Dermis microvascular lymphatic vessel endothelial cell (primary cell): ENCODE results near the gene SFI1. TPM values are rescaled to one million over a fixed set of nuclear protein-coding genes. Genes with fewer than 3 reads are reported as not detected.
A peak's percentile ranks its signal among the peaks of the same experiment; 100 is the strongest.
"Not testable (repeated sequence)": the region's sequence is repeated elsewhere in the genome, so short reads cannot be mapped to it uniquely, and the experiment has no call there.

Experiments
- DNase-seq, 2 donors: peaks; one replicate each; pipeline versions ENCODE4 v3.0.0 to v3.0.0-alpha.2; 2010; ENCODE audit warnings: low read depth in 2 of 2
- total RNA-seq: library from RNA; depleted of rRNA; stranded (reverse); fragments of >200 nt; gene quantifications from 2 replicates; pipeline ENCODE4 v1.2.1, GENCODE V29; 2014

Gene SFI1
- total RNA-seq, 1 donor from 2014 or later: 12.3 TPM

DNA sequence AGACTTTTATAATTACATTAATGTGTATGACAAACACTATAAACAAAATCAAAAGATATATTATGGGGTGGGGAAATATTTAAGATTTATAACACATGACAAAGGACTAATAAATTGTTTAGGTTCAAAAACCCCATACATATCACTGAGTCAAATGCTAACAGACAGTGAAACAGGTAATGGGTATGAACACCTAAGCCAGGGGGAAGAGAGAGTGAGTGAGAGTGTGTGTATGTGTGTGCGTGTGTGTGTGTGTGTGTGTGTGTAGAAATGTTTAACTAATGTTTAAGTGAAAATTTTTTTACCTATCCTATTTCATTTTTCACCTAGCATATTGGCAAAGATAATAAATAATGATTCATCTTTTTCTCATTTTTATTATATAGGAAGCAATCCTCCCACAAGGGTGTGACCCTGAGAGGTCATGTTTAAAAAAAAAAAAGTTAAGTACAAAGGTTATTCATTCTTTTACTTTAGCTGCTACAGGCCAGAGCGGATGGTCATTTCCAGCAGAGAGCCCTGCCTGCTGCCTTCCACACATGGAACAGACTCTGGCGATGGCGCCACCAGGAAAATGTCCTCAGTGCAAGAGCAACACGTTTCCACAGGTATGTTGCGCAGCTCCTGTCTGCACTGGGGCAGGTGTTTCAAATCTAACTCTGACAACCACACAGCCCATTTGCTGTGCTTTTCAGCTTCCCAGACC, 92.8 kb downstream of the SFI1 start:
- no peak for DNase-seq

DNA sequence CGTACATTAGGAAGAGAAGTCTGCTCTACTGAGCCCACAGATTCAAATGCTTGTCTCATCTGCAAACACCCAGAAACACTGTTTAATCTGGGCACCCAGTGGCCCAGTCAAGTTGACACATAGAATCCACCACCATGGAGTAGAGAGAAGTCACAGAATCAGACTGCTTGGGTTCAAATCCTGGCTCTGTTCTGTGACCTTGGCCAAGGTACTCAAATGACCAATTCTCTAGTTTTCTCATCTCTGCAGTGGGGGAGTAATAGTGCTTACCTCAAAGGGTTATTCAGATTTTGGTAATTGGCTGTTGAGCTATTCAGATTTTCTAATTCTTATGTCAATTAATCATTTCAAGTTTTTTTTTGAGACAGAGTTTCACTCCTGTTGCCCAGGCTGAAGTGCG, 93.8 kb downstream of the SFI1 start:
- DNase-seq: not testable (repeated sequence)

DNA sequence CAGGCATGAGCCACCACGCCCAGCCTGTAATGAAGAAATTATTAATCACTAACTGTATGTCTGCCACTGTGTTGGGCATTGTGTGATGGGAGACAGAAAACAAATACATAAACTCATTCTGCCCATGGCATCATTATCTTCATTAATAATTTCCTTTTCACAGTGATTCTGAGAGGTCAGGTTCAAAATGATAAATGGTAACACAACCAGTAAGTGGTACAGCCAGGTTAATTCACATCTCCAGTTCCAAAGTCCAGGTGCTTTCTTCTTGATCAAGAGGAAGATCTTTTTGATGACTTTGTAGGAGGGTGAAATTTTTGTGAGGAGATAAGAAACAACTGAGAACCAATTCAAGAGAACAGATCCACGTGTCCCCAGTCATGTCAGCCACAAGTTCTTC, 98.9 kb downstream of the SFI1 start:
- DNase-seq: no peak

DNA sequence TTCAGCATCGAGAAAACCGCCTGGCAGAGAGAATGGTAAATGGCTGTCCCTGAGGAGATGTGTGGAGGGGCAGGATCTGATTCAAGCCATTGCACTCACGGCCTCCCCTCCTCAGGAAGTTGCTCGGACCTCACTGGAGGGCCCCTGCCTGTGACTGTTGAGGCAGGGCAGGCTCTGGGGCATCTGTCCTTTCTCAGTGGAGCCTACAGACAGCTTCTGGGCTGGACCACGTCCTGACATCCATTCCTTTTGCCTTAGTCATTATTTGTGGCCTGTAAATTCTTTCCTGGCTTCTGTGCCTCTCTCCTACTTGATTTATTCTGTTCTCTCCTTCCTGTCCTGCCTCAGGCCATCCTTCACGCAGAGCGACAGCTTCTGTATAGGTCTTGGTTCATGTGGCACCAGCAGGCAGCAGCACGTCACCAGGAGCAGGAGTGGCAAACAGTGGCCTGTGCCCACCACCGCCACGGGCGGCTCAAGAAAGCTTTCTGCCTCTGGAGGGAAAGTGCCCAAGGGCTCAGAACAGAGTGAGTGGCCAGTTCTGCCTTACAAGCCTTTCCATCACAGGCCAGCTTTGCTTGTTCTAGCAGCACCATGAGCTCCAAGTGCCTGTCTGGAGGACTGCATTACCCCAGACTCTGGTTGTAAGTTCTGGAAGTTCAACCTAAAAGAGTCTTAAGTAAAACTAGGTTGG, 106.1 kb downstream of the SFI1 start:
- peak in 1 of 2 donors; percentile 53 for DNase-seq

DNA sequence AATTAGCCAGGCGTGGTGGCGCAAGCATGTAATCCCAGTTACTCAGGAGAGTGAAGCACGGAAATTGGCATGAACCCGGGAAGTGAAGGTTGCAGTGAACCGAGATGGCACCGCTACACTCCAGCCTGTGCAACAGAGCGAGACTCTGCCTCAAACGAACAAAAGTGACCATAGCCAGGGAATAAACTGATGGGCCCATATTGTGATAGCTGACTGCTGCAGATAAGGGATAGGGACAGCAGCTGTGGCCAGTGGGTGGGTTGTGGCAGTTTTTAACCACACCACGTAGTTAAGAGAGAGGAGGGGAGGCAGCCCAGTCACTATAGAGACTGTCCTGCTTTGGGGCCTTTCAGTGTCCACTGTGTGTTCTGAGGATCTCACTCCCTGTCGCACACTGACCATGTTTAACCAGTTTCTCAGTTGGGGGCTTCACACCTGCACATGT, 106.8 kb downstream of the SFI1 start:
- DNase-seq: no peak

DNA sequence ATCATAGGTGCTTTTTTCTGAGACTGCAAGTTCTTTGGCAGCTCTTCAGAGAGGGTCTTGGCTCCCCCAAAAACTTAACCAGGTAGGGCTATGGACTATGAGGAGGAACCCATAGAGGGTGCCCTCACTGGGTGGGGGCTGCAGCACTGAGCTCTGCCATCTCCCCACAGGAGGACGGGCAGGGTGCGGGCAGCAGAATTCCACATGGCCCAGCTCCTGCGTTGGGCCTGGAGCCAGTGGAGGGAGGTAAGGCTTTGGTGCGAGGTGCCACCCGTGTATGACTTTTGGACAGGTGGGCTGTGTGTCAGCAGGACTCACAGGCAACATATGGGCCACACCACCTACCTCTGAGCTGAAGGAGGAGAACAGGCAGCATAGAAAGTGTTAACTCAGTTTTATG, 107.2 kb downstream of the SFI1 start:
- DNase-seq: no peak

DNA sequence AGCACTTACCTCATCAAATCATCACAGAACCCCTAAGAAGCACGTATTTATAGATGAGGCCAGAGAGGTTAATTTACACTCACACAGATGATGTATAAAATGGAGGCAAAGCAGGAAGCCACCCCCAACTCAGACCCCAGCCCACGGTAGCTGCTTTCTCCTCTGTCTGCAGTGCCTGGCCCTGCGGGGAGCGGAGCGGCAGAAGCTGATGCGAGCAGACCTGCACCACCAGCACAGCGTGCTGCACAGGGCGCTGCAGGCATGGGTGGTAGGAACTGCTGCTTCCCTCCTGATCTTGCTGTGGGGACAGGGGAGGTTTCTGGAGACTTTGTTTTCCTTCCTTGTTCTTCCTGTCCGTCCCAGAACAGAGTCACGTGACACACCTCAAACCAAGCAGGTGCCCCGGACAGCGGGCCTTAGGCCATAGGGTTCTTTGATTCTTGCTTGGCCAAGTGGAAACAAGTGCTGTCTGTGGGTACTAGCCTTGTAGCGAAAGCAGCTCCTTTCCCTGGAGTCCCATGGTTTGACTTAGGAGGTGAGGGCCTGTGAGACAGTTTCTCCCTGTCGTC, 107.9 kb downstream of the SFI1 start:
- no peak for DNase-seq

DNA sequence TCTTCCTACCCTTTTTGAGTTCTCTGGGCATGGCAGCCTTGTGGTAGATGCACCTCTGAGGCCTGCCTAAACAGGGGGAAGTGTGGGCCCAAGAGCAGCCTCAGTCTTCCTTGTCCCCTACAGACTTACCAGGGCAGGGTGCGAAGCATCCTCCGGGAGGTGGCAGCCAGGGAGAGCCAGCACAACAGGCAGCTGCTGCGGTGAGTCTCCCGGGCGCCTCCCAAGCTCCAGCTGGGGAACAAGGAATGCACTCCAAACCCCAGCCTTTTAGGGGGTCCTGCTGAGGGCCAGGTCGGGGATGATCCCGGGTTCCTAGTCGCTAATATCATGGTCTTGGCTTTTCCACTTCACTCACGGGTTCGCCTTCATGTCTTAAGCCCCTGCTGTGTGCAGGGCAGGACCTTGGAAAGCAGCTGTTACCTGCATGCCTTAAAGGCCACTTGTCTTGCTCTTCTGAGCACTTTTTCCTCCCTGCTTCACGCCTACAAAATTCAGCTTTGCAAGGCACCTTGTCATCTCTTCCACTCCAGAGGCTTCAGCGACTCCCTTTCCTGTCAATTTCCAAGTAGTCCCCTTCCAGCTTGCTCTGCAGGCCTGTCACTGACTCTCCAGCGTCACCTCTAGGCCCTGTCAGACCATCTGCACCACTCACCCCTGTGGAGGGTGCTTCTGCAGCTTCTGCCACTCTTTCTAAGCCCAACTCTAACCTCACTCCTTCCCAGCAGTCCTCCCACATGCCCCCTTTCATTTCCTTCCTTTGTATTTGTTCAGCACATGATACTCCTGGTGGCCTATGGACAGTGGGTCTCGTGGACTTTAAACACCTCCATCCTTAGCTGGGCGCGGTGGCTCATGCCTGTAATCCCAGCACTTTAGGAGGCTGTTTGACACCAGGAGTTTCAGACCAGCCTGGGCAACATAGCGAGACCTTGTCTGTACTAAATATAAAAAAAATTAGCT, 108.7 kb downstream of the SFI1 start:
- no peak for DNase-seq

DNA sequence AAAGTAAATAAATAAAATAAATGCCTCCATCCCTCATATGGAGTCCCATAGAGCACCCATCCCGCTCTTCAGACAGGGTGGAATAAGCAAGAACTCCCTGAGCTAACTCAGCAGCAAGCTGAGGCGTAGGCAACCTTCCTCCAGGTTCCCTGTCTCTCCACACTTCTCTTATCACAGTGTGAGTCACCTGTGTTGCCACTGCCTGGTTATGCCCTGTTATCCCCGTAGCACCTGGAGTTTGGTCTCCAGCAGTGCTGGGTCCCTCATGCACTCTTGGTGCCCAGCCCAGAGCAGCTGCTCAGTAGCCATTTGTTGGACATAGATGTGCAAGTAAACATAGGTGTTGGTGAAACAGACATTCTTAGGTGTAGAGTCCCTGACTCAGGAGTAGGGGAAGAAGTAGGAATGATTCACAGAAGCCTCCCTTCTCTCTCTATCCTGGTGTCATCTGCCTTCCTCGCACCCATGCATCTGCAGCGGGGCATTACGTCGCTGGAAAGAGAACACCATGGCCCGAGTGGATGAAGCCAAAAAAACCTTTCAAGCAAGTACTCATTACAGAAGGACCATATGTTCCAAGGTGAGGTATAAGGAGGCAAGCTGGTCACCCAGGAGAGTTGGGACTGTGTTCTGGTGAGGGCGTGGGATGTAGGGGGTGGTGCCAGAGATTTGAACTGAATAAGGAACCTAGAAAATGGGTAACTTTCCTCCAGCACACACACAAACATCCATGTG, 109.7 kb downstream of the SFI1 start:
- DNase-seq: no peak

DNA sequence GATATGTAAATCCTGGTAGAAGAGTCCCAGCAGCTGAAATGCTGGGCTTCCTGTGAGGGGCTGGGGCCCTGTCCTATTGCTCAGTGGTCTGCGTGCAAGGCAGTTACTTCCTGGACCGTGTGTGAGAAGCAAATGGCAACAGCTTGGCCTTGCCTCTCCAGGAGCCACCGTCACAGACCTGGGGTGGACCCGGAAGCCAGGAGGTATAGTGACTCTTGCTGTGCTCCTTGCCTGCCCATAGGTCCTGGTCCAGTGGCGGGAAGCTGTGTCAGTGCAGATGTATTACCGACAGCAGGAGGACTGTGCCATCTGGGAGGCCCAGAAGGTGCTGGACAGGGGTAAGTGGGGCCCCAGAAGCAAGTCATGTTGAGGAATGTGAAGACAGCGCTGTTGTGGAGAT, 111.4 kb downstream of the SFI1 start:
- no peak for DNase-seq

DNA sequence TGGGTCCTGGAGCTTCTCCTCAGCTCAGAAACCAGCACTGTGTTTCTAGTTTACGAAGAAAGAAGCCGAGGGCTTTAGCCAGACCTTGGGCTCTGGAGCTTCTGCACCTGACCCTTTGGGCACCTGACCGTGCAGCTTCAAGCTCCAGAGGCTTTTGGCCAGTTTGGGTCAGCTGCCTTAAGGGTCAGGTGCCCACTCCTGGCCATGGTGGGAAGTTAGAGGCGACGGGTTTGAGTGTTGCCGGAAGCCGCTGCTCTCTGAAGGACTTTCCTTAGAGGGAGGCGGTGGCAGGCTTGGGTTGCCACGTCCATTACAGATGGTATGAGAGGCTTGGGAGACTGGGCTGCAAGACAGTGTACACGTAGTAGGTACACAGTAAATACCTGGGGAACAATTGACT, 113.4 kb downstream of the SFI1 start:
- no peak for DNase-seq

DNA sequence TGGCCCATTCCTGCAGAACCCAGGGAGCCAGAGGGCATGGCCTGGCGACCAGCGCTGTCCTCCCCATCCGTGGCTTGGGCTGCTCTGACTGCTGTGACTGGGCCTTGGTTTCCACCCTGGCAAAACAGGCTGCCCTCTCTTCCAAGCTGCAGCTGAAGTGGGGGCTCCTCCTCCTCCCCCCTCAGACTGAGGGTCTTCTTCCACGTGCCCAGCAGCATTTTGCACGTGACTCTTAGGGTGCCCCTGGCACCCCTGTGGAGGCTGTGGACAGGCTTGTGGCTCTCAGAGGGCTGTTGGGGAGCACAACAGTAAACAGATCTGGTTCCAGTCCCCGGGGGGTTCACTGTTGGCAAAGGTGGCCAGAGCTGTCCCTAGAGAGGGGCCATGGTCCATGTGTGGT, 114.3 kb downstream of the SFI1 start:
- no peak for DNase-seq

DNA sequence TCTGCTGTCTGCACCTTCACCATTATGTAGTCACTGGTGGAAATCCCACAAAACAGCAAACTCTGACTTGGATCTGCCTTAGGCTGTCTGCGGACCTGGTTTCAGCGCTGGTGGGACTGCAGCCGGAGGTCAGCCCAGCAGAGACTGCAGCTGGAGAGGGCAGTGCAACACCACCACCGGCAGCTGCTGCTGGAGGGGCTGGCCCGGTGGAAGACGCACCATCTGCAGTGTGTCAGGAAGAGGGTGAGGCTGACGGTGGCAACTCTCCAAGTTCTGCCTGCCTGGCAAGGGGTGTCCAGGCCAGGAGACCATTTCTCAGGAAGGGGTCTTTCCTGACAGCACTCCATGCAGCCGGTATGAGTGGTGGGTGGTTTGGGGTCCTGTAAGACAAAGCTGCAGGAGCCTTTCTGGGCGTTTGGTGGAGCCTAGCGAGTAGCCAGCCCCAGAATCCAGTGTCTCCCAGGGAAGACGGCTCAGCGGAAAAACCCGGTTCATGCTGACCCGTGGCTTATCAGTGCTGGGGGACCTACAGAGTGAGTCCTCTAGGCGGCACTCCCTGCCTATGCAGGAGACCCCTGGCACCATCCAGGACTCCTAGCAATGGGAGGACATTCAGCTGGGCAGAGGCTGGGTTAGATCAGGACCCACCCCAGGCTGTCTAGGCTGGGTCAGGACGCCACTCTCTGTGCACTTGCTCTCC, 114.9 kb downstream of the SFI1 start:
- DNase-seq: peak in 1 of 2 donors; percentile 56

DNA sequence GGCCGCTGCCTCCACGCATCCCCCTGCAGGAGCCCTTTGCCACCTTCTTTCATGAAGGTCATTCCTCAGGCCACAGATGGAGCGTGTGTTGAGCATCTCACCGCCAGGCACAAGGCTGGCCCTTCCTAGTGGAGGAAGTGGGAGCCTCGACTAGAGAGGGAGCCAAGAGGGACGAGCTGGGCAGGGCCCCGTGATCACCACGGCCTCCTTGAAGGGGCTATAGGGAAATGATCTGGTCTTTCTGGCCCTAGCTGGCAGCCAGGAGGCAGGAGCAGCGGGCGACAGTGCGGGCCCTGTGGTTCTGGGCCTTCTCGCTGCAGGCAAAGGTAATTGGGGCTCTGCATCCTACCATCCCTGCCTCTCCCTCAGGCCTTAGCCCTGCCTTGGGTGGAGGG, 116.6 kb downstream of the SFI1 start:
- no peak for DNase-seq

DNA sequence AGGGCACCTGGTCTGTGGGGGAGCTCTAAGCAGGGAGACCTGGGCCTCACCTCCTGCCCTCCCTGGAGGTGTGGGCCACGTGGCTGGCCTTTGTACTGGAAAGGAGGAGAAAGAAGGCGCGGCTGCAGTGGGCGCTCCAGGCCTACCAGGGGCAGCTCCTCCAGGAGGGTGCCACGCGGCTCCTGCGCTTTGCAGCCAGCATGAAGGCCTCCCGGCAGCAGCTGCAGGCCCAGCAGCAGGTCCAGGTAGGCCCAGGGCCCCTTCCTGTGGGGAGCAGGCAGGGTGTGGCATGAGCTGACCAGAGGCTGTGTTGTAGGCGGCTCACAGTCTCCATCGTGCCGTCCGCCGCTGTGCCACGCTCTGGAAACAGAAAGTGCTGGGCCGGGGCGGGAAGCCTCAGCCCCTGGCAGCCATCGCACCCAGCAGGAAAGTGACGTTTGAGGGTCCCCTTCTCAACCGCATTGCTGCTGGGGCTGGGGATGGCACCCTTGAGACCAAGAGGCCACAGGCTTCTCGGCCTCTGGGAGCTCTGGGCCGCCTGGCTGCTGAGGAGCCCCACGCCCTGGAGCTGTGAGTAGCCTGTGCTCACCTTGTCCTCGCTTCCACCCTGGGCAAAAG, 117.1 kb downstream of the SFI1 start:
- no peak for DNase-seq

DNA sequence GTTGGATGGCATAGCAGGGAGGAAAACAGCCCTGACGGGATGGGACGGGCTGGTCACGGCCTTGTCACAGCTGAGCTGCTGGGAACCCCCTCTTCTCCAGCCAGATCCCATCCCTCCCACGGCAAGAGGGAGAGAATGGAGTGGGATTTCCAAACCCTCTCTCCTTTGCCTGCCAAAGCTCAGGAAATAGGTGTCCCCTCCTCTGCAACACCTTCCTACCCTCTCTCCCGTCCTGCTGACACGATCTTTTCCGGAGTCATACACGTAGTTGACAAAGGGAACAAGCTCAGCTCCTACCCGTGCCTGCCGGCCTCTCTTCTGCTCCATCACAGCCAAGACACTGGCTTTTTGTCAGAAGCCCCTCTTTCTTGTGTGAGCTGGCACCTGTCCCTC, 117.6 kb downstream of the SFI1 start:
- DNase-seq: no peak

DNA sequence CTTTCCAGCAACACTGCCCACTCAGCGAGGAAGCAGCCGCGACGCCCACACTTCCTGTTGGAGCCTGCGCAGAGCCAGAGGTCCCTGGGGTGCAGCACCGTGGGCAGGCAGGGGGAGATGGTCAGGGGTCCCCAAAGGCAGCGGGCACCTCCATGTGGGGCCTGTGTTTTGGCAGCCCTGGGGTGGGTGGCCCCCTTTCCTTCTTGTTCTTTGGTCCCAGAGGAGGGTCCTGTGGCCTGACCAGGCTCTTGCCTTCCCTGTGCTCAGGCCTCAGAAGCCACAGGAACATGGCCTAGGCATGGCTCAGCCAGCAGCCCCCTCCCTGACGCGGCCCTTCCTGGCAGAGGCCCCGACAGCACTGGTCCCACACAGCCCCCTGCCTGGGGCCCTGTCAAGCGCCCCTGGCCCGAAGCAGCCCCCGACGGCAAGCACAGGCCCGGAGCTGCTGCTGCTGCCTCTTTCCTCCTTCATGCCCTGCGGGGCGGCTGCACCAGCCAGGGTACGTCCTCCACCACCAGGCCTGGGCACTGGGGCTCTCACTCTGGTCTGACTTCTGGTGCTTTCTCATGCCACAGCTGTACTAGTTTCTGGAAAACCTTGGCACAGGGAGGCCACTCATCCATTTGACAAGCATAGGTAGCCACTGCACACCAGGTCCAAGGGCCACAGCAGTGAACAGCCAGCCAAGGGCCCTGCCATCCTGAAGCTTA, 118.6 kb downstream of the SFI1 start:
- DNase-seq: no peak

DNA sequence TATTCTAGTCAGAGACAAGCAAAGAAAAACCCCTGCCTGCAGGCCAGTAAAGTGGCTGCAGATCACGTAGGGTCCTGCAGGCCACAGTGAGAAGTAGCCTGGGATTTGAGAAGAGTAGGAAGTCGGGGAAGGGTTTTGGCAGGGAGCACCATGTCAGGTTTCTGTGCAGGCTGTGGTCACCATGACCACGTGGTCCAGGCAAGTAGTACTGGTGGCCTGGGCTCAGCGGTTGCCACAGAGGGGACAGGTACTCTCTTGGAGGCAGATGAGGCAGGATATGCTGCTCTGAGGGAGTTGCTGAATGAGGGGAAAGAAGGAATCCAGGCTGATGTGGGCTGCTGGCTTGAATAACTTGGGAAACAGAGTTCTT, 119.1 kb downstream of the SFI1 start:
- DNase-seq: no peak

DNA sequence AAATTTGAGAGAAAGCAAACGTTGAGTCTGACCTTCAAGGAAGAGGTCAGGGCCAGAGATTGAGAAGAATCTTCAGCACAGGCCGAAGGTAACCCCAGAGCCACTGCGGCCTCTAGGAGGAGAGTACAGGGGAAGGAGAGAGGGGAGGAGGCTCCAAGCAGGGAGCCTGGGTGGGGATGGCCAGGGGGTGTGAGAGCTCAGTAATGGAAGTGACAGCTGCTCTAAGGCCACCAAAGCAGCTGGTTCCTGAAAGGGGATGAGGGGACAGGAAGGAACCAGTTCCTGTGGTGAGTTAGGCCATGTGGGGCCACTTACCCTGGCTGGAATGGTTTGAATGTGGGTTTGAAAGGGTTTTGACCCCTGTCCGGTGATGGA, 119.6 kb downstream of the SFI1 start:
- DNase-seq: no peak
